HepG2 (cell line): Measurements from ENCODE around the gene CRIP1. TPM values are rescaled to one million over a fixed set of nuclear protein-coding genes. Genes with fewer than 3 reads are reported as not detected.

Experiments used
- CENPT ChIP-seq: sonication (generic); formaldehyde crosslinking; IDR thresholded peaks from 2 replicates; pipeline ENCODE4 v1.8.0; 2022; ENCODE audit warnings: low read depth, mild to moderate bottlenecking, moderate library complexity, missing genetic modification reagents
- CHCHD3 ChIP-seq: sonication (generic); formaldehyde crosslinking; IDR thresholded peaks from 2 replicates; pipeline ENCODE4 v1.8.0; 2022; ENCODE audit warnings: mild to moderate bottlenecking, missing genetic modification reagents, moderate library complexity
- DNMT3B ChIP-seq: conservative IDR thresholded peaks from 2 replicates; pipeline ENCODE4 v1.6.1; 2016; ENCODE audit warnings: missing biosample characterization, control low read depth
- GLMP ChIP-seq: sonication (generic); formaldehyde crosslinking; IDR thresholded peaks from 2 replicates; pipeline ENCODE4 v1.9.0; 2021; ENCODE audit warnings: missing genetic modification reagents, mild to moderate bottlenecking, borderline replicate concordance
- HNRNPLL ChIP-seq: fragments of 200-400 bp; formaldehyde crosslinking; IDR thresholded peaks from 2 replicates; pipeline ENCODE4 v1.6.1; 2017; ENCODE audit warnings: mild to moderate bottlenecking, low read depth, low read length; ENCODE audit not compliant: poor library complexity, severe bottlenecking
- KIAA2018 ChIP-seq: sonication (generic); formaldehyde crosslinking; IDR thresholded peaks from 2 replicates; pipeline ENCODE4 v1.5.0; 2020; ENCODE audit warnings: mild to moderate bottlenecking, missing genetic modification reagents, borderline replicate concordance
- PRDM15 ChIP-seq: sonication (generic); formaldehyde crosslinking; IDR thresholded peaks from 2 replicates; pipeline ENCODE4 v1.4.0; 2020; ENCODE audit warnings: missing genetic modification reagents
- ZFP62 ChIP-seq: sonication (generic); formaldehyde crosslinking; IDR thresholded peaks from 2 replicates; pipeline ENCODE4 v1.4.0; 2020; ENCODE audit warnings: missing genetic modification reagents
- ZNF263 ChIP-seq: sonication (generic); formaldehyde crosslinking; IDR thresholded peaks from 2 replicates; pipeline ENCODE4 v1.4.0; 2020; ENCODE audit warnings: missing genetic modification reagents
- ZNF317 ChIP-seq: sonication (generic); formaldehyde crosslinking; IDR thresholded peaks from 2 replicates; pipeline ENCODE4 v1.5.0; 2020; ENCODE audit warnings: mild to moderate bottlenecking, missing genetic modification reagents
- ZNF337 ChIP-seq: sonication (generic); formaldehyde crosslinking; IDR thresholded peaks from 2 replicates; pipeline ENCODE4 v1.5.1; 2020; ENCODE audit warnings: missing genetic modification reagents, low read depth, mild to moderate bottlenecking, borderline replicate concordance
- ZNF513 ChIP-seq: sonication (generic); formaldehyde crosslinking; conservative IDR thresholded peaks from 2 replicates; pipeline ENCODE4 v1.5.0; 2020; ENCODE audit warnings: missing genetic modification reagents
- ZNF547 ChIP-seq: sonication (generic); formaldehyde crosslinking; IDR thresholded peaks from 2 replicates; pipeline ENCODE4 v1.5.1; 2020; ENCODE audit warnings: mild to moderate bottlenecking, missing genetic modification reagents
- polyA plus RNA-seq, 8 experiments: library from polyadenylated mRNA; depleted of rRNA in 3 of 8; stranded (reverse) in 7 of 8; unstranded in 1 of 8; fragments of >200 nt; fragmentation: Illumina TruSeq in 4 of 8; extraction: Trizol in 4 of 8; gene quantifications; 2 replicates each; pipeline versions ENCODE4 v1.2.1 to v1.2.3, GENCODE V29; 2011 to 2016; ENCODE audit warnings: low read depth in 4 of 8, missing spikeins in 1 of 8, mixed read lengths in 1 of 8; ENCODE audit not compliant: insufficient read depth in 1 of 8
- total RNA-seq, 5 experiments: library from RNA; depleted of rRNA; stranded (reverse); fragments of >200 nt; fragmentation: Illumina TruSeq; extraction: Trizol; gene quantifications; 2 replicates each; pipeline ENCODE4 v1.2.3, GENCODE V29; 2016; ENCODE audit warnings: low read depth in 1 of 5

CRIP1 gene
- total and polyA plus RNA-seq, 2 of the 13 experiments (the other 11 are each of a cell fraction or from before 2014, with no cell fraction given): 53.9 to 59.5 TPM

GRCh38 chr14:105490572-105491365, 4.1 kb downstream of the CRIP1 start, which contains the start of gene TEDC1 (continued):
- TF ChIP-seq KIAA2018: no peak
- TF ChIP-seq ZFP62: no peak
- TF ChIP-seq ZNF263 (CRISPR knock-in tag): peak; percentile 13; the same call in 1 of the 2 replicates
- TF ChIP-seq DNMT3B (CRISPR knock-in tag): no peak
- TF ChIP-seq HNRNPLL: peak; percentile 98
- no peak for TF ChIP-seq ZNF547 (CRISPR knock-in tag)
- TF ChIP-seq PRDM15 (CRISPR knock-in tag): peak; percentile 80; the same call in 1 of the 2 replicates
- TF ChIP-seq CHCHD3: peak; percentile 18; the same call in 1 of the 2 replicates
- no peak for TF ChIP-seq GLMP (CRISPR knock-in tag)
- 0 out of 2 replicates have a peak, but pooled peaks have one; percentile 29 for TF ChIP-seq ZNF317 (CRISPR knock-in tag)
- TF ChIP-seq CENPT (CRISPR knock-in tag): no peak; the same call in 1 of the 2 replicates
- TF ChIP-seq ZNF337: no peak
- 0 out of 2 replicates have a peak, but pooled peaks have one; percentile 42 for TF ChIP-seq ZNF513
